ENCODE results near the gene SMARCC2. TPM values are rescaled to one million over a fixed set of nuclear protein-coding genes. Genes with fewer than 3 reads are reported as not detected.

The SMARCC2 gene
- total RNA-seq, 2 experiments from 2014 or later, result 140 to 173 TPM

DNA sequence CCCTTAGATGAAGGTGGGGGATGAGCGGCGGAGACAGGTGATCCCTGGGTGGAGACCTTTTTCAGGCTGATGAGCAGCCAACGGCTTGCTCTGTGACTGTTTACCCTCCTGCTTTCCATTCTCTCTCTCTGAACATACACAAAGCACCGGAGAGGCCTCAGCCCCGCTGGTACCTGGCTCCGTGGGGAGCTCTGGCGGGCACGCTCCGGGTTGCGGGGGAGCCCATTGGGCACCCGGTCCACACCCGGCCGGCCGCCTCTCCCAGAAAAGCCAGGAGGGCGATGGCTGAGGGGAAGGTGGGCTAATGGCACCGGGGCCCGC lies 545 bp downstream of the SMARCC2 start:
- peaks cover 42% of the 10 kb centered on the region for H3K36me3 Mint-ChIP-seq (ENCODE audit: low read depth)
- peak; percentile 26 for DNase-seq
- peak overlapping the region; percentile 90 for H3K4me3 Mint-ChIP-seq
- peaks cover 56% of the 10 kb centered on the region for H3K4me1 Mint-ChIP-seq
- ChIA-PET POLR2A (interaction anchor here (1.1 to 1.4 kb wide), 2 partner anchors 60 to 70 kb away, joined by 3 to 5 read pairs; partner anchors contain the start of genes ESYT1 and ZC3H10), CTCF (interaction anchor here (0.7 to 6.7 kb wide), 40 partner anchors 9 to 451 kb away, joined by 3 to 99 read pairs (median 7); partner anchors contain the start of genes ANKRD52, CNPY2, ESYT1 and MIP)
- no peaks in the 10 kb centered on the region for H3K27me3 Mint-ChIP-seq
- H3K27ac Mint-ChIP-seq, result peak overlapping the region; percentile 85
- H3K9me3 Mint-ChIP-seq, result no peaks in the 10 kb centered on the region

DNA sequence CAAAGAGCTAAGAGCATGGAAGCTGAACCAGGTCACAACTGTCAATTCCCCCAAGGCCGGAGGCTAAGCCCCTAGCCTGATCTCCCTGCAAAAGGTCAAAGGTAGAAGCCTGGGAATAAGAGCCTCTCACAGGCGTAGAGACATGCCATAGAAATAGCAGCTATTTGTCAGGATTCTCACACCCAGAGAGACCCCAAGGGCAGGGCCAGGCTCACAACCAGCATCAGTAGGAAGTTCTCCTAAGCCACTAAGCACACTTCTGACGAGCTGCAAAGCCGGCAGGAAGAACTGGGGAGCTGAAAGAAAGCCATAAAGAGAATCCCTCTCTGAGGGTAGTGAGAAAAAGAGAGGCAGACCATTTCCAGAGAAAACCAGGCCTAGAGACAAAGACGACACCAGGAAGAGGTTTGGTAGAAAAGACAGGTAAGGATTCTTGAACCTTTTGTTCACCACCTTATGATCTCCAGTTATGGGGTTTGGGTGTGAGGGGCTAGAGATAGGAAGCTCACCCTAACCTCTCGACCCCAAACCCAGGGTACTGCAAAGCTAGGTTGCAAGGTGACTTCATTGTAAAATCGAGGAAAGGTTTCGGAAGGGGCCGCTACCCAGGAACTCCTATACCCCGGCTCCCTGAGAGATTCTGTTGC lies 1.0 kb downstream of the SMARCC2 start:
- peak; percentile 20 for DNase-seq
- H3K9me3 Mint-ChIP-seq, result no peaks in the 10 kb centered on the region
- peaks cover 53% of the 10 kb centered on the region for H3K4me1 Mint-ChIP-seq
- peak overlapping the region; percentile 85 for H3K27ac Mint-ChIP-seq
- peak overlapping the region; percentile 90 for H3K4me3 Mint-ChIP-seq
- no peaks in the 10 kb centered on the region for H3K27me3 Mint-ChIP-seq
- POLR2A ChIA-PET, result interaction anchor here (1.4 kb wide), 1 partner anchor 70 kb away, joined by 5 read pairs; the partner anchor contains the start of gene ZC3H10
- peaks cover 41% of the 10 kb centered on the region for H3K36me3 Mint-ChIP-seq (ENCODE audit: low read depth)
- CTCF ChIA-PET, result interaction anchor here (1.0 to 6.7 kb wide), 19 partner anchors 12 to 450 kb away, joined by 3 to 99 read pairs (median 13); partner anchors contain the start of genes ESYT1, MYL6, PA2G4 and RAB5B

DNA sequence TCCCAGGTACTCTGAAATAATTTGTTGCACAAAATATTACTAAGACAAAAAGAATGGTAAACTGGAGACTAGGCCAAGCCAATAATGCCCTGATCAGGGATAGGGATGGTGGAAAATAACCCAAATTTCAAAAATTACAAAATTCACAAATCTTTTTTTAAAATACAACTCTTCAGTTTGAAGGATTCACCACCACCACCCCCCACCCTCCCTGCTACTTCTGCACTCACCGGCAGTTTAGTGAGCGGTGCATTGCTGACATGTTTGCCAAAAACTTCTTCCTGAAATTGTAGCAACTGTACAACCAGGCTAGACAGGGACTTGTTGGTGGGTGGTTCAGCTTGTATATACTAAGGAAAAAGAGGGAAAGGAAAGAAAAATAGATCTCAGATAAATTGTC lies 2.3 kb downstream of the SMARCC2 start:
- no peak for DNase-seq
- ChIA-PET CTCF (interaction anchor here (3.8 to 6.7 kb wide), 6 partner anchors 11 to 68 kb away, joined by 39 to 99 read pairs (median 80); partner anchors contain the start of genes ESYT1, MYL6, RNF41 and RPL41), POLR2A (no interaction called here)
- Mint-ChIP-seq H3K4me3 (peak overlapping the region; percentile 90), H3K27ac (no peak overlapping the region), H3K4me1 (peaks cover 43% of the 10 kb centered on the region), H3K9me3 (no peaks in the 10 kb centered on the region), H3K36me3 (ENCODE audit: low read depth) (peaks cover 42% of the 10 kb centered on the region), H3K27me3 (no peaks in the 10 kb centered on the region)

DNA sequence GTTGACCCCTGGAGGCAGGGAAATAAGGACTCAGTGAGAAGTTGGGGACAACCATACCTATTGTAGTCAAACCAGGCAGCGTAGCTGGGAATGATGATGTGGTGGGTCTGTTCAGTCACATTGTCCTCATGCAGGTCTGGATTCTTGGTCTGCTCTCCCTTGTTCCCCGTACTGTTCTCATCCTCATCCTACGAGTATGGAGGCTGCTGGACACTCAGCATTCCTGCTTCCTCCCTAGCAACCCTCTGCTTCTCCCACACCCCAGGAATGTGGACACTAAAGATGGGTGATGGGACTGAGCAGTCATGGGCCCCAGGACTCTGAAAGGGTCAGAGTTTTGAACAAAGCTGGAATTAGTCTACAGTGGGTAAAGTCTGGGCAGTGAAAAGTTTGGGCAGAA lies 10.9 kb downstream of the SMARCC2 start:
- ChIA-PET CTCF (interaction anchor here (5.2 kb wide), 1 partner anchor 11 kb away, joined by 44 read pairs; the partner anchor contains the start of gene SMARCC2), POLR2A (no interaction called here)
- H3K27me3 Mint-ChIP-seq, result no peaks in the 10 kb centered on the region
- peak overlapping the region; percentile 19 for H3K27ac Mint-ChIP-seq
- peaks cover 61% of the 10 kb centered on the region for H3K36me3 Mint-ChIP-seq (ENCODE audit: low read depth)
- H3K9me3 Mint-ChIP-seq, result no peaks in the 10 kb centered on the region
- no peak for DNase-seq
- H3K4me3 Mint-ChIP-seq, result no peak overlapping the region
- H3K4me1 Mint-ChIP-seq, result no peaks in the 10 kb centered on the region

DNA sequence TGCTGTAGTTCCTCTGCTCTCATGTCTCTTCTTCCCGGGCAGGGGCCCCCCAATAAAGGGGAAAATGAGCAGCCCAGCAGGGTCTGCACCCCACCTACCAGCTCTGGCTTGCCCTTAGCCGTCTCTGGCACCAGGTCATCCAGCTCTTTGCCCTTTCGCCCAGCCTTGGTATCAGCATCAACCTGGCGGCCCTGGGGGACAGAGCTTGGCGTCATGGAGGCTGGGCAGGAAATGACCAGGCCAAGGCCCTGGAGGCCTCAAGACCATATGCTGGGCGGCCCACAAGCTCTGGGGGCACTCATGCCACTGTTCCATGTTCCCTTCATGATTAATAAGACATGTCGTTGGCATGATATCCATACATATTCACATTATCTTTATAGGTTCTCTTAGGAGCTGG lies 16.4 kb downstream of the SMARCC2 start:
- CTCF ChIA-PET, result interaction anchor here (0.7 to 2.8 kb wide), 3 partner anchors 12 to 23 kb away, joined by 3 to 15 read pairs (median 3); partner anchors contain the start of gene SMARCC2
- DNase-seq, result no peak
- POLR2A ChIA-PET, result no interaction called here
- Mint-ChIP-seq H3K9me3 (no peaks in the 10 kb centered on the region), H3K27ac (no peak overlapping the region), H3K4me1 (no peaks in the 10 kb centered on the region), H3K27me3 (no peaks in the 10 kb centered on the region), H3K4me3 (no peak overlapping the region), H3K36me3 (ENCODE audit: low read depth) (peaks cover 61% of the 10 kb centered on the region)

DNA sequence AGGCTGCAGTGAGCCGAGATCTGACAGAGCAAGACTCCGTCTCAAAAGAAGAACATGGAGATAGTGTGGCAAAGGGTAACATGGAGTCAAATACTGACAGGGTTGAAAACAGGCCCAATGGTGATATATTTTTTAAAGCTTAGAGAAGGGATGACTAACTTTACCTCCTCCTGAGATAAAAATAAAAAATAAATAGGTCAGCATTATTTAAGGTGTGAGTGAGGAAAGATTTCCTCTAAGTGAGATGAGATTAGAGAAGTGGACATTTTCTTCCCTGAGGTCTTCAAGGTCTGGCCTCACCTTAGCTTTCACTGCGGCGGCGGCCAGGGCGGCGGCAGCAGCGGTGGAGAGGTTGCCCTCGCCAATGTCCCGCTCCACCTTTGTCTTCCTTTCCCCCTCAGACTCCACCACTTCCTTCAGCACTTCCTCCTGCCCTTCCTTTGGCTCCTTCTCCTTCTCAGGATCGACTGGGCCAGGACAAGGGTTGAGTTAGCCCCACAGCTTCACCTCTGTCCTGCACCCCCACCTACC lies 20.0 kb downstream of the SMARCC2 start:
- Mint-ChIP-seq H3K4me3 (no peak overlapping the region), H3K4me1 (peaks cover 2% of the 10 kb centered on the region), H3K27me3 (no peaks in the 10 kb centered on the region), H3K9me3 (no peaks in the 10 kb centered on the region), H3K27ac (peak overlapping the region; percentile 54), H3K36me3 (ENCODE audit: low read depth) (peaks cover 61% of the 10 kb centered on the region)
- ChIA-PET CTCF (interaction anchor here (1.6 kb wide), 1 partner anchor 20 kb away, joined by 6 read pairs; the partner anchor contains the start of gene SMARCC2), POLR2A (no interaction called here)
- DNase-seq, result no peak

DNA sequence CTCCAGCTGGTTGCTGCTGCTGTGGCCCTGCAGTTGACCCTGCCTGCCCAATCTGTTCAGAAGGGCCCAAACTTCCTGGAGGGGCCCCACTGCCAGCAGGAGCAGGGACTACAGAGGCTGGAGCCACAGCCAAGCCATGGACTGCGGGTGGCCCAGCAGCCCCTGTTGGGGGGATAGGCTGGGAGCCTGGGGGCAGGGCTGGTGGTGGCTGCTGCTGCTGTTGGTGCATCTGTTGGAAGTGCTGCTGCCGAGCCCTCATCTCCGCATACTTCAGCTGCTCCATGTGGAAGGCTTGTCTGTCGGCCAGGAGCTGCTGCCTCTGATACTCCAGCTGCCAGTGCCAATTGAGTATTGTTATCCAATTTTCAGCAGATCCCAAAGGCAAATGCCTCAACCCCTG lies 23.9 kb downstream of the SMARCC2 start:
- no peaks in the 10 kb centered on the region for H3K9me3 Mint-ChIP-seq
- no peaks in the 10 kb centered on the region for H3K27me3 Mint-ChIP-seq
- H3K4me3 Mint-ChIP-seq, result no peak overlapping the region
- H3K27ac Mint-ChIP-seq, result no peak overlapping the region
- DNase-seq, result no peak
- H3K36me3 Mint-ChIP-seq (ENCODE audit: low read depth), result peaks cover 65% of the 10 kb centered on the region
- peaks cover 22% of the 10 kb centered on the region for H3K4me1 Mint-ChIP-seq
- POLR2A ChIA-PET, result interaction anchor here (0.7 kb wide), 1 partner anchor 9 kb away, joined by 4 read pairs; no protein-coding TSS in a partner anchor
- CTCF ChIA-PET, result interaction anchor here (0.6 to 10.3 kb wide), 6 partner anchors 10 to 587 kb away, joined by 4 to 80 read pairs (median 4); partner anchors contain the start of genes PRIM1, SMARCC2 and ZC3H10

DNA sequence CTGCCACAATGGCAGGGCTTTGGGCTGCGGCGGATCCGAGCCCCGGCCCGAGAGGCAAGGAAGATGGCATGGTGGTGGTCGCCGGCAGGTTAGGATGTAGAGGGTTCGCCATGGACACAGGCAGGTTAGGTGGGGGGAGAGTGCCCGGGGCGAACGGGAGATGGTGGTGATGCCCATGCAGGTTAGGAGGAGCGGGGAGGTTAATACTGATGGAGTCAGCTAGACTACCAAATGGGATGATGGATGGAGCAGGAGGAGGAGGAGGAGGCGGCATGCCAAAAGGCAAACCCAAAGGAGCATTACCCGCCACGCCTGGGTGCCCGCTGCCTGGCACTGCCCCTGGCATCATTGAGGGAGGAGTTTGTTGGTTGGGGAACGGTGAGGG lies 24.9 kb downstream of the SMARCC2 start:
- CTCF ChIA-PET, result interaction anchor here (1.5 to 10.3 kb wide), 2 partner anchors 11 to 25 kb away, joined by 6 to 80 read pairs; partner anchors contain the start of gene SMARCC2
- POLR2A ChIA-PET, result no interaction called here

DNA sequence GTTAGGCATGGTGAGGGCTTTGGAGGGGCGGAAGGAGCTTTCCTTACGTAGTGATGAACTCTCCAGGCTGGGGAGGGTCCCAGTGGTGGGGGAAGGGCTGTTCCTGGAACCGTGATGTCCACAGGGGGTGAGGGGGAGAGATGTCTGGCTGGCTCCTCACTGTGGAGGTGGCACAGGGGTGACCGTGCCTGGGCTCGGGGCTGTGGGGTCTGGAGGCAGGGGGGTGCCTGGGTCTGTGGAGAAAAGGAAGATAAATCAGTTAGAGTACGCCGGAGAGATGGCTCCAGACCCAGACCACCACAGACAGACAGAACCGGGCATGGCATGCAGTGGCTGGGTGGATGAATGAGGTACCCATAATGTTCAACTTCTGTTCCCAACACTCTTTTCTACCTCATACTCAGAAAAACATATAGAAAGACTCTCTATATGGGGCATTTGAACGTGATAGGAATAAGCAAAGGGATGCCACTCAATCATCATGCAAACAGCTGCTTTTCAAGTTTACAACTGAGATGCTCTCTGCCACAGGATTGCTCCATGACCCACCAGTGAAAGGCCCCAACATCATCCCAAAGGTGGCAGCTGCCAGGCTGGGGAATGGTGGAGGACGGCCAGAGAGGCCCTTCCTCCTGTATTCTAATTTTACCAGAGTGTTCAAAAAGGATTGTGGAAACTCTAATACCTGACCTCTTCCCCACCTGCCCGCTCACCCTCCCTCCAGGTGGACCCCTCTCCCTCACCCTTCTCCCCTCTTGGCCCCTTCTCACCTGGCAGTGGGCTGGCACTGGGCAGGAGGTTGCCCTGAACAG lies 25.5 kb downstream of the SMARCC2 start:
- ChIA-PET CTCF (interaction anchor here (1.0 to 10.3 kb wide), 10 partner anchors 9 to 58 kb away, joined by 3 to 80 read pairs (median 6); partner anchors contain the start of genes ESYT1, MYL6B, RNF41 and SMARCC2), POLR2A (no interaction called here)
- Mint-ChIP-seq H3K27me3 (no peaks in the 10 kb centered on the region), H3K4me1 (peaks cover 37% of the 10 kb centered on the region), H3K27ac (no peak overlapping the region), H3K4me3 (no peak overlapping the region), H3K9me3 (no peaks in the 10 kb centered on the region), H3K36me3 (ENCODE audit: low read depth) (peaks cover 69% of the 10 kb centered on the region)
- DNase-seq, result no peak

More for the DNA sequence above, 24.9 kb downstream of the SMARCC2 start:
- H3K27me3 Mint-ChIP-seq, result no peaks in the 10 kb centered on the region
- no peak overlapping the region for H3K27ac Mint-ChIP-seq
- peaks cover 66% of the 10 kb centered on the region for H3K36me3 Mint-ChIP-seq (ENCODE audit: low read depth)
- no peak for DNase-seq
- H3K4me1 Mint-ChIP-seq, result peaks cover 33% of the 10 kb centered on the region
- H3K9me3 Mint-ChIP-seq, result no peaks in the 10 kb centered on the region
- no peak overlapping the region for H3K4me3 Mint-ChIP-seq

DNA sequence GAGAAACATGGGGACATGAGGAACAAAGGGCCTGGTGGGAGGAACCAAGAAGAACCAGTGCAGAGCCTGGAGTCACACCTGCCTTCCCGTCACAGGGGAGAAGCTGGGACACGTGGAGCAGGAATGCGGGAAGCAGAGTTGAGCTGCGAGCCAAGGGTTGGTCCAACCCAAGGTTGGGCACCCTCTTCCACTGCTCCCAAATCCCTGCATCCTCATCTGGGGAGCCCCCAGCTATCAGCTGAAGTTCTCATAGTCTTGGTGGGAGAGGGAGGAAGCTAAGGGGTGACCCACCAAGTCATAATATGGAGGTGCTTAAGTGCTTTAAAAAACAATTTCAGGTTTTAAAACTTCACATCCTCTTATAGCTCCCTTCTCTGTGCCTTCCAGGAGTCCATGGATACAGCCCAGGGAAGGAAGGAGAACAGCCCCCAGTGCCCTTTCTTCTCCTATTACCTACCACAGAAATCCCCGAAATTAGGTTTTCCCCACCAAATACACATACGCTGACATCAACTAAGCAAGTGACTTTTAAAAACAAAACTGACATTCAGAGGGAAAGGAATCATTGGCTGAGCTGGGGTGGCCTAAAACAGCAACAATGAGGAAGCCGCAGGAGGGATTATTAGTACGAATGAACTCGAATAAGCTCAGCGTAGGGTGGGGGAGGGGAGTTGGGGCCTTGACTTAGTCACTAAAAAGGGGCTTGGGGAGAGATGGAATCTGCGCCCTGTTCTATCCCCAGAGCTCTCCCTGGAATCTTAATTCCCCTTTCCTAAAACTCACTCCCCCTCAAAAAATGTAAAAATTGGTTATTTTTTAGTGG lies 26.6 kb downstream of the SMARCC2 start:
- DNase-seq, result no peak
- ChIA-PET POLR2A (interaction anchor here (0.6 kb wide), 1 partner anchor 482 kb away, joined by 3 read pairs; no protein-coding TSS in a partner anchor), CTCF (interaction anchor here (0.6 to 10.3 kb wide), 14 partner anchors 8 to 231 kb away, joined by 3 to 80 read pairs (median 4); partner anchors contain the start of genes ANKRD52, ESYT1, MYL6B and RNF41)
- Mint-ChIP-seq H3K36me3 (ENCODE audit: low read depth) (peaks cover 70% of the 10 kb centered on the region), H3K9me3 (no peaks in the 10 kb centered on the region), H3K27ac (peak overlapping the region; percentile 73), H3K4me3 (no peak overlapping the region), H3K27me3 (no peaks in the 10 kb centered on the region), H3K4me1 (peaks cover 37% of the 10 kb centered on the region)

DNA sequence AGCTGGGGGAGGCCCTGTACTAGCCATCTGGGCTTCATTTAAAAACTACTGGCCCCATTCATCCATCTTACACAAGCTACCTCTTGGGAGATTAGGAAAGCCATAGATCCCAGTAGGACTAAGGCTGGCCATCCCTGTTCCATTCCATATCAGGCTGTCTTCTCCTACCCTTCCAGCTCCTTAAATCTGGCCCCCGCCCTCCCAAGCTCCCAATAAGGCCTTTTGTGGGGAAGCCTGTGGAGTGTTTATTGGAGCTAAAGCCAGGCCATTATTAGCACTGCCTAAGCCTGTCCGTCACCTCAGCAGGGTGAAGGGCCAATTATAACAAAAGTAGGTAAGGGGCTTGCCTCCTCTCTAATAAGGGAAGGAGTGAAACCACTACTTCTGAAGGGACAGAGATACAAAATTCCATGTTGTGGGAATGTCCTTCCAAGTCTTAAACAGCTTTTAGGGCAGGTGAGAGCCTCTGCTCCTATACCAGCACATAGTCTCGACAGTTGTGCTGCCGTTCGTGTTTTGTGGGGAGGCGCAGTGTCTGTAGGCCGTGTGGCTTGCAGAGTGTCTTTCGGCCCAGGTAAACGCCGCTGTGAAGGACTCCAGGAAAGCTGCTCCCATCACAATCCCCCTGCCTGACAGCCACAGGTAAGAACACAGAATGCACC lies 27.5 kb downstream of the SMARCC2 start:
- peaks cover 70% of the 10 kb centered on the region for H3K36me3 Mint-ChIP-seq (ENCODE audit: low read depth)

More for the DNA sequence above, 27.5 kb downstream of the SMARCC2 start:
- Mint-ChIP-seq H3K9me3 (no peaks in the 10 kb centered on the region), H3K4me1 (peaks cover 45% of the 10 kb centered on the region), H3K4me3 (peak overlapping the region; percentile 90), H3K27me3 (no peaks in the 10 kb centered on the region), H3K27ac (peak overlapping the region; percentile 85)
- CTCF ChIA-PET, result interaction anchor here (0.8 to 10.3 kb wide), 12 partner anchors 10 to 200 kb away, joined by 3 to 80 read pairs (median 6); partner anchors contain the start of genes ESYT1, MYL6B, RNF41 and SMARCC2
- POLR2A ChIA-PET, result no interaction called here
- DNase-seq, result no peak

All from activated CD4-positive, alpha-beta T cell treated with anti-CD3 and anti-CD28 coated beads, Interleukin-2, amount 10 ng/mL, durations not matched to agents 7 days and 5 days (primary cell).